NT2/D1 (cell line): Measurements from ENCODE around the gene GRSF1.

ENCODE experiments used
- SUZ12 ChIP-seq: IDR thresholded peaks from 2 replicates; pipeline ENCODE4 v1.6.1; 2011; ENCODE audit not compliant: insufficient read length, insufficient read depth; ENCODE audit errors: extremely low read depth
- YY1 ChIP-seq: IDR thresholded peaks from 2 replicates; pipeline ENCODE4 v1.6.1; 2011; ENCODE audit not compliant: insufficient read length, insufficient read depth
- ZNF274 ChIP-seq: IDR thresholded peaks from 2 replicates; pipeline ENCODE4 v1.6.1; 2011; ENCODE audit warnings: mild to moderate bottlenecking, low read depth, low read length

GRCh38 chr4:70880739-70881138 is 41.0 kb upstream of the GRSF1 start:
- TF ChIP-seq YY1 (no peak), SUZ12 (no peak), ZNF274 (no peak)
